ENCODE measurements around the gene ABHD6.
"Not testable (repeated sequence)": the region's sequence is repeated elsewhere in the genome, so short reads cannot be mapped to it uniquely, and the experiment has no call there.

Gene ABHD6

GRCh38 chr3:58210761-58211460 is 26.7 kb upstream of the ABHD6 start, which contains the start of gene DNASE1L3:
Gene DNASE1L3 (minus strand): TSS chr3:58210972. CDS start chr3:58210906, 66 bp downstream.
- no peak for DNase-seq

- DNase-seq, result no peak
Measured at GRCh38 chr3:58214484-58215316, 22.9 kb upstream of the ABHD6 start.

GRCh38 chr3:58215317-58216025 is 22.1 kb upstream of the ABHD6 start:
- no peak for DNase-seq

- DNase-seq, result no peak
Measured at GRCh38 chr3:58216496-58217195, 20.9 kb upstream of the ABHD6 start.

- DNase-seq, result peak; percentile 35
Measured at GRCh38 chr3:58217209-58217811, 20.3 kb upstream of the ABHD6 start.

GRCh38 chr3:58218904-58219303 is 18.7 kb upstream of the ABHD6 start:
- no peak for DNase-seq

- no peak for DNase-seq
Measured at GRCh38 chr3:58222161-58222724, 15.3 kb upstream of the ABHD6 start.

- no peak for DNase-seq
Measured at GRCh38 chr3:58223855-58224254, 13.7 kb upstream of the ABHD6 start.

GRCh38 chr3:58227933-58228332 is 9.7 kb upstream of the ABHD6 start:
- not testable (repeated sequence) for DNase-seq

GRCh38 chr3:58230876-58231552 is 6.6 kb upstream of the ABHD6 start:
- no peak for DNase-seq

GRCh38 chr3:58231666-58232065 is 5.9 kb upstream of the ABHD6 start:
- no peak for DNase-seq

GRCh38 chr3:58234516-58234931 is 3.1 kb upstream of the ABHD6 start:
- no peak for DNase-seq

GRCh38 chr3:58235970-58236369 is 1.6 kb upstream of the ABHD6 start:
- DNase-seq, result no peak

- peak; percentile 3 for DNase-seq
Measured at GRCh38 chr3:58236527-58237237, 910 bp upstream of the ABHD6 start.

- peak; percentile 45 for DNase-seq
Measured at GRCh38 chr3:58237941-58238681, 519 bp downstream of the ABHD6 start.

GRCh38 chr3:58238830-58239229 is 1.2 kb downstream of the ABHD6 start:
- no peak for DNase-seq

- DNase-seq, result no peak
Measured at GRCh38 chr3:58241306-58242044, 3.9 kb downstream of the ABHD6 start.

GRCh38 chr3:58242340-58242739 is 4.7 kb downstream of the ABHD6 start:
- no peak for DNase-seq

- DNase-seq, result not testable (repeated sequence)
Measured at GRCh38 chr3:58242860-58243259, 5.3 kb downstream of the ABHD6 start.

All from effector CD4-positive, alpha-beta T cell (primary cell).